ELF-1 (cell line): Measurements from ENCODE around the gene OR1J2.

Experiments used
- DNase-seq: peaks from one replicate; pipeline ENCODE4 v3.0.0-alpha.2; 2016; ENCODE audit warnings: low read depth, low spot score

OR1J2 gene

GRCh38 chr9:122551371-122551770 is 40.8 kb downstream of the OR1J2 start:
- no peak for DNase-seq

- DNase-seq, result no peak
These were observed 42.2 kb downstream of the OR1J2 start, which contains the start of gene OR1N2 for GRCh38 chr9:122552812-122553211. TSS of gene OR1N2 (plus strand) at chr9:122553112. CDS start at chr9:122553212, 100 bp downstream.
